Germinal center (tissue), 1 donor: ENCODE data around the gene MCCC2.
"Not testable (repeated sequence)": the region's sequence is repeated elsewhere in the genome, so short reads cannot be mapped to it uniquely, and the experiment has no call there.

Experiments
- DNase-seq: peaks from one replicate; pipeline ENCODE4 v3.0.0; 2012; ENCODE audit warnings: mixed read lengths, low spot score

MCCC2 gene

DNA sequence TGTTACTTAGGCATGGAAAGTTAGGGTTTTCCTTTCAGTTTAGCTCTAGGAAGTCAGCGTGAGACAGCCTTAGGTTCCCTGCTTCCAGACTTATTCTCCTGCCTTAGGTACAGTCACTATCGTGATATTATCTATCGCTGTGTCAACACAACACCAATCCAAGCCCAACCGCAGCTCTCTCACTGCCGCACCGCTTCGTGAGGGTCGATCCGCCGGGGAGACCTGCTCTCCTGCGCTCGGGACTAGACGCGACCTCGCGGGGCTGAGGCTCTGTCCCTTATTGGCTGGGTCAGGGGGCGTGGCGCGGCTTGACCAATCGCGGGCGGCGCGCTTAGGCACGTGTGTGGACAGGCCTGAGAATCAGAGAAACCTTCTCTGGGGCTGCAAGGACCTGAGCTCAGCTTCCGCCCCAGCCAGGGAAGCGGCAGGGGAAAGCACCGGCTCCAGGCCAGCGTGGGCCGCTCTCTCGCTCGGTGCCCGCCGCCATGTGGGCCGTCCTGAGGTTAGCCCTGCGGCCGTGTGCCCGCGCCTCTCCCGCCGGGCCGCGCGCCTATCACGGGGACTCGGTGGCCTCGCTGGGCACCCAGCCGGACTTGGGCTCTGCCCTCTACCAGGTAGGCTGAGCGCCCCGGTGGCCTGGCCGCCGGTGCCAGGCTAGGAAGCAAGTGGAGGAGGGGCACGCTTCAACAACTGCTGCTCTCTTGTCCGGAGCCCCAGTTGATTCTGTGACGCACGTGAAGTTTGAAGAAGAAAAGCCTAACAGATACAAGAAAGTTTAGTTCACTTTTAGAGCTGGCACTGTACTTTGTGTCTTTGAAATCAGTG is at the start of gene MCCC2:
Gene MCCC2 (plus strand): TSS at position 400 of the 825 bp plus-strand sequence. CDS start 86 bp downstream, at position 486.
- peak; percentile 96 for DNase-seq

DNA sequence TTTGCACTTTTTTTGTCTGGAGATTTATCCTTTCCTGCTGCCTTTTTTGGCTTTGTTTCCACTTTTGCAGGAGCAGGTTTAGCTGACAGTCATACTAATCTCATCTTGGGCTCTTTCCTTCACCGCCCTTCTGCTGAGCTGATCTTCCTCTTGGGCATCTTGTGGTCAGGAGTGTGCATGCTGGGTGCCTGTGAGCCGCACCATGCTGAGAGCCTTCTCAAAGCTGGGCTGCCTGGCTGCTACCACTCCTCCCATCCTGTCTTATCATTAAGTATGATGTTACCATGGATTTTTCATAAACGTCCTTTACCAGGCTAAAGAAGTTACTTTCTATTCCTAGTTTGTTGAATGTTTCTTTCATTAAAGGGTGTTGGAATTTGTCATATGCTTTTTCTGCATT is 49.5 kb upstream of the MCCC2 start:
- no peak for DNase-seq

DNA sequence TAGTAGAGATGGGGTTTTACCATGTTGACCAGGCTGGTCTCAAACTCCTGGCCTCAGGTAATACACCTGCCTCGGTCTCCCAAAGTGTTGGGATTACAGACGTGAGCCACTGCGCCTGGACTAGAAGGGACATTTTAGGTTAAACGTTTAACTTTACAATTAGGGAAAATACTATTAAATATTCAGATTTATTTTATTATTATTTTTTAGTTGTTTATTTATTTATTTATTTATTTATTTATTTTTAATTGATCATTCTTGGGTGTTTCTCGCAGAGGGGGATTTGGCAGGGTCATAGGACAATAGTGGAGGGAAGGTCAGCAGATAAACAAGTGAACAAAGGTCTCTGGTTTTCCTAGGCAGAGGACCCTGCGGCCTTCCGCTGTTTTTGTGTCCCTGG is 36.3 kb upstream of the MCCC2 start:
- DNase-seq = not testable (repeated sequence)

DNA sequence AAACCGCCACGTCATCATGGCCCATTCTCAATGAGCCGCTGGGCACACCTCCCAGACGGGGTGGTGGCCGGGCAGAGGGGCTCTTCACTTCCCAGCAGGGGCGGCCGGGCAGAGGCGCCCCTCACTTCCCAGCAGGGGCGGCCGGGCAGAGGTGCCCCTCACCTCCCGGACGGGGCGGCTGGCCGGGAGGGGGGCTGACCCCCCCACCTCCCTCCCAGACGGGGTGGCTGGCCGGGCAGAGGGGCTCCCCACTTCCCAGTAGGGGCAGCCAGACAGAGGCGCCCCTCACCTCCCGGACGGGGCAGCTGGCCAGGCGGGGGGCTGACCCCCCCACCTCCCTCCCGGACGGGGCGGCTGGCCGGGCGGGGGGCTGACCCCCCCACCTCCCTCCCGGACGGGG is 35.6 kb upstream of the MCCC2 start:
- DNase-seq = not testable (repeated sequence)

DNA sequence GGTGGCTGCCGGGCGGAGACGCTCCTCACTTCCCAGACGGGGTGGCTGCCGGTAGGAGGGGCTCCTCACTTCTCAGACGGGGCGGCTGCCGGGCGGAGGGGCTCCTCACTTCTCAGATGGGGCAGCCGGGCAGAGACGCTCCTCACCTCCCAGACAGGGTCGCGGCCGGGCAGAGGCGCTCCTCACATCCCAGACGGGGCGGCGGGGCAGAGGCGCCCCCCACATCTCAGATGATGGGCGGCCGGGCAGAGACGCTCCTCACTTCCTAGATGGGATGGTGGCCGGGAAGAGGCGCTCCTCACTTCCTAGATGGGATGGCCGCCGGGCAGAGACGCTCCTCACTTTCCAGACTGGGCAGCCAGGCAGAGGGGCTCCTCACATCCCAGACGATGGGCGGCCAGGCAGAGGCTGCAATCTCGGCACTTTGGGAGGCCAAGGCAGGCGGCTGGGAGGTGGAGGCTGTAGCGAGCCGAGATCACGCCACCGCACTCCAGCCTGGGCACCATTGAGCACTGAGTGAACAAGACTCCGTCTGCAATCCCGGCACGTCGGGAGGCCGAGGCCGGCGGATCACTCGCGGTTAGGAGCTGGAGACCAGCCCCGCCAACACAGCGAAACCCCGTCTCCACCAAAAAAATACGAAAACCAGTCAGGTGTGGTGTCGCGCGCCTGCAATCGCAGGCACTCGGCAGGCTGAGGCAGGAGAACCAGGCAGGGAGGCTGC is 35.0 kb upstream of the MCCC2 start:
- not testable (repeated sequence) for DNase-seq

DNA sequence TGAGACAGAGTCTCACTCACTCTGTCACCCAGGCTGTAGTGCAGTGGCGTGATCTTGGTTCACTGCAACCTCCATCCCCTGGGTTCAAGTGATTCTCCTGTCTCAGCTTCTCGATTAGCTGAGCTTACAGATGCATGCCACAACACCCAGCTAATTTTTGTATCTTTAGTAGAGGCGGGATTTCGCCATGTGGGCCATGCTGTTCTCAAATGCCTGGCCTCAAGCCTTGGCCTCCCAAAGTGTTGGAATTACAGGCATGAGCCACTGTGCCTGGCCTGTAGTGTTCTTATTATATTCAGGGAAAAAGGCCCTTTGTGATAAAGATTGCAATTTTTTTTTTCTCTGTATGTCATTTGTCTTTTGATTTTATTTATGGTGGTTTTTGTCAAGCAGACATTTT is 24.0 kb upstream of the MCCC2 start:
- DNase-seq = no peak

DNA sequence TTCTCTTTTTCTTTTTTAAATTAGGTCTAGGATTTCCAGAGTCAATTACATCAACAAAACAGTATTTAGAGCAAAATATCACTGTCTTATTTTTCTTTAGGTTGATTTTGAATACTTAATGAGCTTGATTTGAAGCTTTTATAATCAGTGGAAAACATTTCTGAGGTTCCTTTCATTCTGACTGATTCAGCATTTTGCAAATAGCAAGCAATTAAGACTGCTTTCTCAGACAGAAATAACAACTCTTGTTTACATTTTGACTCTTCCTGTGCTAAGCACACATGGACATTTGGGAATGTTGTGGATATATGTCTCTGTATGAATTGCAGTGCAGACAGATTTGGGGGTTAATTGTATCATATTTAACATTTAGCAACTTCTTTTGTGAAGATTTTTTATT is 22.2 kb upstream of the MCCC2 start:
- no peak for DNase-seq

DNA sequence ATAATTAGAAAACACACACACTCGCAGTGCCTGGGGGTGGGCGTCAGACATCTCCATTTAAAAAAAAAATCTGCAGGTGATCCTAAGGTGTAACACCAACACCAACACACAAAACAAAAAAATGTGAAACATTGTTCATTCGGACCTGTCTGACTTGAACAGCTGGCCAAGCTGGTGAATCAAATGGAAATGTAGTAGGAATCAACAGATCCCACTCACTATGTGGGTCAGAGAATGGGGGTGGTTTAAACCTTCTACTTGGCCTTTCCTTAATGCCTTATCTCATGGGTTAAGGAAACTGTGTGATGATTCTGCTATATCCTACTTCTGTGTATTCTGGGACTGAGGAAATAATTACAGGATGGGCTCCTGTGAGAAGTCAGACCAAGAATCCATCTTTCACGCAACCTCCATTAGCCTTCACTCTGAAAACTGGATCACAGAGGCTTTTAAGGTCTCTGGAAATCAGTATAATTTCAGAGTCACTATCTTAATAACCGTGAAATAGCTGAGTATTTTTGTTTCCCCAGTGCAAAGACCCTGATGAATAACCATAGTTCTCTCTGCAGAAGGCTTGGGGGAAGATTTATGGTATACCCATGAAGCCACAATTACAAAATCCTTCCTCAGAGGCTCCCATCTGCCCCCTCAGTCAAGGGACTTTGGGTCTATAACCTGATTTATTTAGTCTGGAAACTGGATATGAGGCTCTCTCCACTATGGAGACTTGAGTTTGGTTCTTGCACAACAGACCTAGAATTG is 17.2 kb upstream of the MCCC2 start:
- DNase-seq = no peak

DNA sequence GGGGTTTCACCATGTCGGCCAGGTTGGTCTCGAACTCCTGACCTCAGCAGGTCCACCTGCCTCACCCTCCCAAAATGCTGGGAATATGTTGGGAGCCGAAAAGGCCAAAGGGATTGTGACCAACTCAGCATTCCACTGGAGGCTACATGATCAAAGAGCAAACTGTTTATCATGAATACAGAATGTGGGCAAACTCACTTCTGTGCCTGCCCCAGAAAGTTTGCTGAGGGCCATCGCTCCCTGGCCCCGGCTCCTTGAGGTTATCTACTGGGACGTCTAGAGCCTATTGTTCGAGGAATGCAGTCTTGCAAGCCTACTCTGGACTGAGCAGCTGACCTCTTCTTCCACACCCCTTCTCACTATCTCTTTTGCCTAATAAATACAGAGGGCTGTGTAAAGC is 15.3 kb upstream of the MCCC2 start:
- DNase-seq = not testable (repeated sequence)

DNA sequence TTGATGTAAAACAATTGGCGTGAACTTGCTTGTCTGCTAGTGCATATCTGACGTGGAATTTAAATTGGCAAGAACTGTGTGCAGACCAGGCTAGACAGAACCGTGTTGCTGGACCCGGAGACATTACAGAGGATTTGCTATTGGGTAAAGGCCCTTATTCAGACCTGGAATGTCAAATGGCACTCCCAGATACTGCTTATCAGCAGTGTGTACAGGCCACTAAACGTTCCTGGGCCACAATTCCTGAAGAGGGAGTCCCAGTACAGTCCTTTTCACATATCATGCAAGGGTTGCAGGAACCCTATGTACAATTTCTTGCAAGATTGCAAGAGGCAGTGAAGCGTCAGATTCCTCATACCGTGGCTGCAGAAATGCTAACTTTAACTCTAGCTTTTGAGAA is 13.5 kb upstream of the MCCC2 start:
- no peak for DNase-seq

DNA sequence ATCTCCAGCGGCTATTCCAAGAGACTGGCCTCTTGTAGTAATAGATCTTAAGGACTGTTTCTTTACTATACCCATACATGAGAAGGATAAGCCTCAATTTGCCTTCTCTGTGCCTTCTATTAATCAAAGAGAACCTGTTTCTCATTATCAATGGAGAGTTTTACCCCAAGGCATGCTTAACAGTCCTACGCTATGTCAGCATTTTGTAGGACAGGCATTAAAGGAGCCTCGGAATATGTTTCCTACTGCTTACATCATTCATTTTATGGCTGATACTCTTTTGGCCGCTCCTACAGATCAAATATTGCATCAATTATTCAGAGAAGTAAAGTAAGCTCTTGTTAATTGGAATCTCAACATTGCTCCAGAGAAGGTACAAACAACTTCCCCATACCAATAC is 11.6 kb upstream of the MCCC2 start:
- not testable (repeated sequence) for DNase-seq

DNA sequence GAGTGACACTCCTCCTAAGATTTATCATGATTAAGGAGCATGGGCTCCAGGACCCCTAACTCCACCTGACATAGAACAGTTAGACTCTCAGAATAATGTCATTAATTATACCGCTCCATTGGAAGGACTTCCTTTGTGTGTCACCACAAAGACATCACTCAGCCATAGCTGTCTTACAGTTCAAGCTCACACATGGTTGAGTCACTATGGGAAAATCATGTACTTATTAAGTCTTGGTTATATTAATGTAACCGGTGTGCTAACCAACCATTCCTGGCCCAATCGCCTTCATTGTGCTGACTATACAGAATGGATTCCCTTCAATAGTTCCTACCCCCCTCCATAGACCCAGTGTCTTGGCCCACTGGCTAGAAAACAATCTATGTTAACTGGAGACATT is 10.9 kb upstream of the MCCC2 start:
- DNase-seq = no peak

DNA sequence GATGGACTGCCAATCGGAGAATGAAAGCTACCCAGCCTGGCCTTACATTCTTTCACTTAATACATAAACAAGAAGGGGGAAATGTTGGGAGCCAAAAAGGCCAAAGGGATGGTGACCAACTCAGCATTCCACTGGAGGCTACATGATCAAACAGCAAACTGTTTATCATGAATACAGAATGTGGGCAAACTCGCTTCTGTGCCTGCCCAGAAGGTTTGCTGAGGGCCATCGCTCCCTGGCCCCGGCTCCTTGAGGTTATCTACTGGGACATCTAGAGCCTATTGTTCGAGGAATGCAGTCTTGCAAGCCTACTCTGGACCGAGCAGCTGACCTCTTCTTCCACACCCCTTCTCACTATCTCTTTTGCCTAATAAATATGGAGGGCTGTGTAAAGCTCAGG is 9.3 kb upstream of the MCCC2 start:
- not testable (repeated sequence) for DNase-seq

DNA sequence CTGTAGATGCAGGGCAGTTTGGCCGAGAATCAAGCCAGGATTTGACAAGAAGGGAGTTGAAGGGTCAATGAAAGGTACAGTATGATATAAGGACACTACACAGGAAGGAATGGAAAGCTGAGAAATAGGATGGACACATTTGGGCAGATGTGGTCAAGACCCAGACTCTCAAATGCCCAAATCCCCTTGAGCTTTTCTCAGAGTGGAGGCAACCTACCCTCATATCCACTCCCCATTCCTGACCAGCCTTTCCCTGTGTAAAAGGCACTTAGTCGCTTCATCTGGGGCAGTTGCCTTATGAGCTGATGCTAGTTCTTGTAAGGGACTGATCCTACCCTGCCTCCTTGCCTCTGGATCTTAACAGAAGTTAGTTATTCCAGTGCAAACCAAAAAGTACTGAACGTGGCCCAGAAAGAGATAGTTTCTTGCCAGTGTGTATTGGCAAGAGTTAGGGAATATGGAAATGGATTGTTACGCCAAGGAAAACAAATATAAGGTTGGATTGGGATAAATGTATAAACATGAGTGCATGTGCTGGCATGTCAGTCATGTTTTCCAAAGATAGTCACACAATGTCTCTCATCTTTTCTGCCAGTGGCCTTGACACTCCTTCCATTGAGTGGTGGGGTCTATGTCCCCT is 4.1 kb upstream of the MCCC2 start:
- no peak for DNase-seq

DNA sequence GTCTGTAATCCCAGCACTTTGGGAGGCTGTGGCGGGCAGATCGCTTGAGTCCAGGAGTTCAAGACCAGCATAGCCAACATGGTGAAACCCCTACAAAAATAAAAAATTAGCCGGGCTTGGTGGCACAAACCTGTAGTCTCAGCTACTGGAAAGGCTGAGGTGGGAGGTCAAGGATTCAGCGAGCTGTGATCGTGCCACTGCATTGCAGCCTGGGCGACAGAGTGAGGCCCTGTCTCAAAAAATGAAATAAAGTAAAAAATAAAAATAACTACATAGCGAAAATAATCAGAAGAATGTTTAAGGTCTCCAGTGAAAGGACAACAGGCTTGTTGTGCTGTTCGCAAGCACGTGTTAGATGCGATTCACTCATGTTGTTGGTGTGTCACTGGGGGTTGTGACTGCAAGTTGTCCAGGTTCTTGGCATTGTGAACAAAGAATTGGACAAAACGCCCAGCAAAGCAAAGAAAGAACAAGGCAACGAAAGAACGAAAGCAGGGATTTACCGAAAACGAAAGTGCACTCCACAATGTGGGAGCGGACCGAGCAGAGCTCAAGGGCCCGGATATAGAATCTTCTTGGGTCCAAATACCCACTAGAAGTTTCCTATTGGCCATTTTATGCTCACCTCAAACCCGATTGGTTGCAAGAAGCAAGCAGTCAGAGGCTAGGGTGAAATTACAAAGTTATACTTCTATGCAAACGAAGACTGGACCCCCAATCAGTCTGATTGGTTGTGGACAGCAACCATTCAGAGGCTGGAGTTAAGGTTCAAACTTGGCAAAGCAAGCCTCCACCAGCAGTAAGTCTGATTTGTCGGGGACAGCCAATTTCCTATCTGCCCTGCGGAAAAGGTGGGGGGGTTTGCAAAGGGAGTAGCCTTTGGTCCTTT is 844 bp upstream of the MCCC2 start:
- no peak for DNase-seq

DNA sequence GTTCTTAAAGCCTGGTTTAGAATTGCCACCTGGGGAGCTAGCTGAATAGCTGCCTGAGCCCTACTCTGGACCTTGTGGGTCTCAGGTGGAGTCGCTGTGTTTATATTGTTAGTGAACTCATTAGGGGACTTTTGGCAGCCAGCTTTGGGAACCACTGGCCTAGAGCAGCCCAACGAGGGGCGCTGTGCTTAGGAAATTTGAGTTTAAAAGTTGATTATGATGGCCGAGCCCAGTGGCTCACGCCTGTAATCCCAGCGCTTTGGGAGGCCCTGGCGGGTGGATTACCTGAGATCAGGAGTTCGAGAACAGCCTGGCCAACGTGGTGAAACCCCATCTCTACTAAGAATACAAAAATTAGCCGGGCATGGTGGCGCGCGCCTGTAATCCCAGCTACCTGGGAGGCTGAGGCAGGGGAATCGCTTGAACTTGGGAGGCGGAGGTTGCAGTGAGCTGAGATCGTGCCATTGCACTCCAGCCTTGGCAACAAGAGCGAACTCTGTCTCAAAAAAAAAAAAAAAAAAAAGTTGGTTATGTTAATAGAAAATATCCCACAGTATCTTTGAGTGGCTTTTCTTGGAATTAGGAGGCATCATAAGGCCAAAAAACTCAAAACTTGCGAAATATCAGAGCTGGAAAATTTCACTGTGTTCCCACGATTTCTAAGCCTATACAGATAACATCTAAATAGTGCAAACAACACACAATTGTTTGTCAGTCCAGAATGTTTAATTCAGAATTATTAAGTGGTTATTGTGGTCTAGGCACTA is 809 bp downstream of the MCCC2 start:
- DNase-seq = no peak

DNA sequence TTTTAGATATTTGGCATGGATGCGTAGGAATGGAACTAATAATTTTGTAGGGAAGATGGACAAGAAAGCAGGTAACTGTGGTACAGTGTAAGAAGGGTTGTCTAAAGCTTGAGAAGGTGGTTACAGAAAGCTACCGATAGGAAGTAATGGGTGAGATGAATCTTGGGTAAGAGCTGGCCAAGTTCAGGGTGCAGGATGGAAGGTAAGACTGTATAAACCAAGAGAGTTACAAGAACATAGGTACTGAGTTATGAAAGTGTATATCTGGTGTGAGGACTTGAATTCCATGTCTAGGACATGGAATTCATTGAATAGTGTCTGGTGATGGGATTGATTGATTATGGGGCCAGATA is 1.4 kb downstream of the MCCC2 start:
- DNase-seq = no peak

DNA sequence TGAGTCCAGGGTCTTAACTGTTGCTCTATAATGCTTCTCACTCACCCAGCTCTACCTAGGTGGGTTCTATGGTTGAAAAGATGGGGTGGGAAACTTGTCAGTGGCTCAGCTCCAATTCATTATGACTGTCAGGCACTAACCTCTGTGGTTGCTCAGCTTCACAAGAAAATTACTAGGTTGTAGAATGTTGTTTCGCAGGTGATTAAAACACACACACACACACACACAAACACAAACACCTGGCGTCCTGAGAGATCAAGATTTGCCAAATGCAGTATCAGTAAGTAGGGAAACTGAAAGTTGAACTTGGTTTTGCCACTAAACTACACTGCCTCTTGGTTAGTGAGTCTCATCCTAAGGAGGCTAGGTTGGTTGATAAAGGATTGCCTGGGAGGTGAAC is 2.8 kb downstream of the MCCC2 start:
- no peak for DNase-seq

DNA sequence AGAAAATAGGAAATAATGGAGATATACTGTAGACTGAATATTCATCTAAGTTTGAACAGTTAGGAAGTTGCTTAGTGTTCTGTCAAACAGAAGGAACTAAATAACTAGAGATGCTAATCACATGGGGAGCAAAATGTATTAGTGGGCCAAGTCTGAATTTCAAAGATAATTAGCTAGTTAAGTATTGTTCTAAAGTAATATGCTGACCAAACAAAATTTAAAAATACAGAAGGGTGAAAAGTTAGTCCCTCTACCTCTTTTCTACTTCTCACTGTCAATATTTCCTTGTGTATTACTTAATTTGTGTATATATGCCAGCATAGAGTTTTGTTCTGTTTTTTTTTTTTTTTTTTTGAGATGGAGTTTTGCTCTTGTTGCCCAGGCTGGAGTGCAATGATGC is 4.0 kb downstream of the MCCC2 start:
- no peak for DNase-seq

DNA sequence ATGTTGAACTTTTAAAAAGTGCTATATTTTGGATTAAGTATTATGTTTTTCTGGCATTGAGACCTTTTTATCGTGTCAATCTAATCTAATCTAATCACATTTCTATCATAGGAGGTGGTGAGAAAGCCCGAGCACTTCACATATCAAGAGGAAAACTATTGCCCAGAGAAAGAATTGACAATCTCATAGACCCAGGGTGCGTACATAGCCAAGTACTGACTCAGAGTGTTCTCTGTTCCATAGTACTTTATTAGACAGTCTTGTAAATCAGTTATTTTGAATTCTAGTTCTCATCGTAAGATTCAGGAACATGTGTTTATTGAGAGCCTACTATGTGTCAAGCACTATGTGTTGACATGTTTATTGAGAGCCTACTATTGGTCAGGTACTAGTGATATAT is 9.0 kb downstream of the MCCC2 start:
- DNase-seq = no peak

DNA sequence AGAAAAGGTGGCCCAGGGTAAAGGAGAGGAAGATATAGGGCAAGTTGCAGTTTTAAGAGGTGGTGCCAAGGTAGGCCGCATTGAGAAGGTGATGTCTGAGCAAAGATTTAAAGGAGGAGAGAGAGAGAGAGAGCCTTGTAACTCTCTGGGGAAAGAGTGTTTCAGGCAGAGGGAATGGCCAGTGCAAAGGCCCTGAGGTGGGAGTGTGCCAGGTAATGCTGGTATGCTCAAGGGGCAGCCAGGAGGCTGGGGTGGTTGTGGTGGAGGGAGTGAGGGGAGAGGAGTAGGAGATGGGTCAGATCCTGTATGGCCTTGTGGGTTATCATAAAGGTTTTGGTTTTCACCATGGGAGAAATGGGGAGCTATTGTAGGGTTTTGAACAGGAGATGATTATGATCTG is 9.9 kb downstream of the MCCC2 start:
- DNase-seq = no peak
